Naive thymus-derived CD8-positive, alpha-beta T cell (primary cell): Measurements from ENCODE around the gene NF1. TPM values are rescaled to one million over a fixed set of nuclear protein-coding genes. Genes with fewer than 3 reads are reported as not detected.
"Not testable (repeated sequence)": the region's sequence is repeated elsewhere in the genome, so short reads cannot be mapped to it uniquely, and the experiment has no call there.

Experiments
- ATAC-seq, 2 donors: fragments of 150-1000 bp; cut with Tn5 transposase in 1 of 2; sonication (Bioruptor Pico), chemical (Tn5 transposase) in 1 of 2; 1 replicate in 1 of 2; 2 replicates in 1 of 2; pipeline ENCODE4 v1.10.0; 2021; ENCODE audit warnings: mild to moderate bottlenecking in 2 of 2, moderate library complexity in 2 of 2
- POLR2A ChIA-PET: fragments of 350-600 bp; sonication (Branson Sonifier 250); formaldehyde crosslinking; loops from one replicate; lab custom pipeline; 2021; ENCODE audit warnings: antibody characterized with exemption; lab: Charles Lee
- DNase-seq, 10 donors: peaks; one replicate each; pipeline versions ENCODE4 v3.0.0 to v3.0.0-alpha.2; 2020 to 2022
- H3K27ac Mint-ChIP-seq, 10 donors: one replicate each; pipeline ENCODE4 v1.8.0; 2020 to 2022; ENCODE audit warnings: mild to moderate bottlenecking in 10 of 10, mixed read lengths in 10 of 10, moderate library complexity in 4 of 10, inconsistent platforms in 1 of 10
- H3K27me3 Mint-ChIP-seq, 5 donors: one replicate each; pipeline ENCODE4 v1.8.0; 2021 to 2022; ENCODE audit warnings: mixed read lengths in 5 of 5
- H3K36me3 Mint-ChIP-seq, 3 donors: one replicate each; pipeline ENCODE4 v1.8.0; 2020 to 2022; ENCODE audit warnings: mixed read lengths in 3 of 3, mild to moderate bottlenecking in 2 of 3, inconsistent platforms in 1 of 3
- H3K4me1 Mint-ChIP-seq, 4 donors: one replicate each; pipeline ENCODE4 v1.8.0; 2021 to 2022; ENCODE audit warnings: mixed read lengths in 4 of 4
- H3K4me3 Mint-ChIP-seq, 10 donors: one replicate each; pipeline ENCODE4 v1.8.0; 2020 to 2022; ENCODE audit warnings: mild to moderate bottlenecking in 10 of 10, mixed read lengths in 10 of 10, moderate library complexity in 6 of 10, inconsistent platforms in 1 of 10
- H3K9me3 Mint-ChIP-seq, 9 donors: one replicate each; pipeline ENCODE4 v1.8.0; 2020 to 2022; ENCODE audit warnings: mixed read lengths in 9 of 9, mild to moderate bottlenecking in 3 of 9, inconsistent platforms in 1 of 9, moderate library complexity in 1 of 9
- polyA plus RNA-seq, 3 donors: library from polyadenylated mRNA; unstranded; fragments of 300-500 nt; fragmentation: Illumina TruSeq; gene quantifications; one replicate each; pipeline ENCODE4 v1.2.3, GENCODE V29; 2021
- total RNA-seq, 8 experiments: library from RNA in 2 of 8; stranded (reverse) in 2 of 8; gene quantifications; one replicate each; pipeline ENCODE4 v1.2.3 and lab custom pipeline; 2021 to 2026

NF1 gene
- total and polyA plus RNA-seq, 5 experiments from 2014 or later: 7.5 to 47.3 (median 14.3) TPM

DNA sequence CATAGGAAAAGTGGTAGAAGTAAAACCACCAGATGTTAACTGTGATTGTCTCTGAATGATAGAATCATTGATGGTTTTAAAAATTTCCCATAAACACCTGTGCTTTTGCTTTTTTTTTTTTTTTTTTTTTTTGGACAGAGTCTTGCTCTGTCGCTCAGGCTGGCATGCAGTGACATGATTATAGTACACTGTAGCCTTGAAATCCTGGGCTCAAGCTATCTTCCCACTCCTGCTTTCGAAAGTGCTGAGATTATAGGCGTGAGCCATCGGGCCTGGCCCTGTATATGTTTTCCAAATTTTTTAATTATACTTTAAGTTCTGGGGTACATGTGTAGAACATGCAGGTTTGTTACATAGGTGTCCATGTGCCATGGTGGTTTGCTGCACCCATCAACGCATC is 80.5 kb downstream of the NF1 start:
- Mint-ChIP-seq H3K27ac (no peak overlapping the region), H3K4me3 (no peak overlapping the region), H3K36me3 (peaks cover 0 to 8% (median 3%) of the 10 kb centered on the region in 3 donors), H3K4me1 (no peaks in the 10 kb centered on the region), H3K9me3 (peaks cover 0 to 2% (median 0%) of the 10 kb centered on the region in 9 donors), H3K27me3 (no peaks in the 10 kb centered on the region)
- POLR2A ChIA-PET: interaction anchor here (0.6 to 0.7 kb wide), 2 partner anchors 20 to 40 kb away, joined by 6 to 8 read pairs; no protein-coding TSS in a partner anchor
- DNase-seq: no peak
- ATAC-seq: no peak

DNA sequence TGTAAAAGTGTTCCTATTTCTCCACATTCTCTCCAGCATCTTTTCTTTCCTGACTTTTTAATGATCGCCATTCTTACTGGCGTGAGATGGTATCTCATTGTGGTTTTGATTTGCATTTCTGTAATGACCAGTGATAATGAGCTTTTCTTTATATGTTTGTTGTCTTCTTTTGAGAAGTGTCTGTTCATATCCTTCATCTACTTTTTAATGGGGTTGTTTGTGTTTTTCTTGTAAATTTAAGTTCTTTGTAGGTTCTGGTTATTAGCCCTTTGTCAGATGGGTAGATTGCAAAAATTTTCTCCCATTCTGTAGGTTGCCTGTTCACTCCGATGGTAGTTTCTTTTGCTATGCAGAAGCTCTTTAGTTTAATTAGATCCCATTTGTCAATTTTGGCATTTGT is 81.4 kb downstream of the NF1 start:
- ATAC-seq, POLR2A ChIA-PET, H3K27ac Mint-ChIP-seq, H3K36me3 Mint-ChIP-seq, H3K4me3 Mint-ChIP-seq, H3K27me3 Mint-ChIP-seq, H3K4me1 Mint-ChIP-seq, H3K9me3 Mint-ChIP-seq, DNase-seq: not testable (repeated sequence)

DNA sequence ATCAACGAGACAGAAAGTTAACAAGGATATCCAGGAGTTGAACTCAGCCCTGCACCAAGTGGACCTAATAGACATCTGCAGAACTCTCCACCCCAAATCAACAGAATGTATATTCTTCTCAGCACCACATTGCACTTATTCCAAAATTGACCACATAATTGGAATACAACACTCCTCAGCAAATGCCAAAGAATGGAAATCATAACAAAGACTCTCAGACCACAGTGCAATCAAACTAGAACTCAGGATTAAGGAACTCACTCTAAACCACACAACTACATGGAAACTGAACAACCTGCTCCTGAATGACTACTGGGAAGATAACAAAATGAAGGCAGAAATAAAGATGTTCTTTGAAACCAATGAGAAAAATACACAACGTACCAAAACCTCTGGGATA is 84.2 kb downstream of the NF1 start:
- DNase-seq, H3K4me3 Mint-ChIP-seq, POLR2A ChIA-PET, H3K27me3 Mint-ChIP-seq, H3K27ac Mint-ChIP-seq, H3K4me1 Mint-ChIP-seq, ATAC-seq, H3K9me3 Mint-ChIP-seq: not testable (repeated sequence)
- peaks cover 0 to 11% (median 10%) of the 10 kb centered on the region in 3 donors for H3K36me3 Mint-ChIP-seq

DNA sequence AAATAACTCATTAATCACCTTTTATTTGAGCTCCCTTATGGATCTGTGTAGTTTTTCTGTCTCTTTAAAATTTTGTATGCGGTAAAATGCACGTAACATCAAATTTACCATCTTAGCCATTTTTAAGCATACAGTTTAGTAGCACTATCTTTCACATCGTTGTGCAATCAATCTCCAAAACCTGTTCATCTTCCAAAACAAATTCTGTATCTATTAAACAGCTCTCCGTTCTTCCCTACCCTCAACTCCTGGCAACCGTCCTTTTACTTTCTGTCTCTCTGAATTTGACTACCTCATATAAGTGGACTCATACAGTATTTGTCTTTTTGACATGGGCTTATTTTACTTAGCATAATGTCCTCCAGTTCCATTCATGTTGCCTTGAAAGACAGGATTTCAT is 100.5 kb downstream of the NF1 start:
- ATAC-seq: no peak
- POLR2A ChIA-PET: no interaction called here
- Mint-ChIP-seq H3K4me3 (no peak overlapping the region), H3K9me3 (peaks cover 0 to 1% (median 0%) of the 10 kb centered on the region in 9 donors), H3K27ac (peak overlapping the region in 1 of 10 donors; percentile 10), H3K36me3 (peaks cover 0 to 3% (median 2%) of the 10 kb centered on the region in 3 donors), H3K27me3 (no peaks in the 10 kb centered on the region), H3K4me1 (no peaks in the 10 kb centered on the region)
- DNase-seq: no peak

DNA sequence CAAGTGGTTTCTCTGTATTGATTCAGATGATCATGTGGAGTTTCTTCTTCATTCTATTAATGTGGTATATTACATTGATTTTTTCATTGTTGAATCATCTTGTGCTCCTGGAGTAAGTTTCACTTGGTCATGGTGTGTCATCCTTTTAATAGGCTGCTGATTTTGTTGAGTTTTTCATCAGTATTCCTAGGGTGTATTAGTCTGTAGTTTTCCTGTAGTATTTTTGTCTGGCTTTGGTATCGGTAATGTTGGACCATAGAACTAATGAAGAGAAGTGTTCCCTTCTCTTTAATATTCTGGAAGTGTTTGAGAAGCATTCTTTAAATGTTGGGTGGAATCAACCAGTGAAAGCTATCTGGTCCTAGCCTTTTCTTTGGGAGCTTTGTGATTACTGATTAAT is 103.2 kb downstream of the NF1 start:
- no peaks in the 10 kb centered on the region for H3K27me3 Mint-ChIP-seq
- H3K9me3 Mint-ChIP-seq: peaks cover 0 to 1% (median 0%) of the 10 kb centered on the region in 9 donors
- no peak overlapping the region for H3K27ac Mint-ChIP-seq
- POLR2A ChIA-PET: no interaction called here
- no peak for DNase-seq
- no peak for ATAC-seq
- H3K4me3 Mint-ChIP-seq: no peak overlapping the region
- peaks cover 0 to 2% (median 0%) of the 10 kb centered on the region in 3 donors for H3K36me3 Mint-ChIP-seq
- H3K4me1 Mint-ChIP-seq: no peaks in the 10 kb centered on the region

DNA sequence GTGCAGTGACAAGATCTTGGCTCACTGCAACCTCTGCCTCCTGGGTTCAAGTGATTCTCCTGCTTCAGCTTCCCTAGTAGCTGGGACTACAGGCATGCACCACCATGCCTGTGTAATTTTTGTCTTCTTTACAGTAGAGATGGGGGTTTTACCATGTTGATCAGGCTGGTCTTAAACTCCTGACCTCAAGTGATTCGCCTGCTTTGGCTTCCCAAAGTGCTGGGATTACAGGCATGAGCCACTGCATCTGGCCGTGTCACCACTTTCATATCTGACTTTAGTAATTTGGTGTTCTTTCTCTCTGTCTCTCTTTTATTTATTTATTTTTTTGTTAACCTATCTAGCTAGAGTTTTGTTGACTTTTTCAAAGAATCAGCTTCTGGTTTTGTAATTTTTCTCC is 103.9 kb downstream of the NF1 start:
- H3K9me3 Mint-ChIP-seq, ATAC-seq, H3K27me3 Mint-ChIP-seq, H3K36me3 Mint-ChIP-seq, POLR2A ChIA-PET, H3K4me1 Mint-ChIP-seq, H3K27ac Mint-ChIP-seq, H3K4me3 Mint-ChIP-seq, DNase-seq: not testable (repeated sequence)

DNA sequence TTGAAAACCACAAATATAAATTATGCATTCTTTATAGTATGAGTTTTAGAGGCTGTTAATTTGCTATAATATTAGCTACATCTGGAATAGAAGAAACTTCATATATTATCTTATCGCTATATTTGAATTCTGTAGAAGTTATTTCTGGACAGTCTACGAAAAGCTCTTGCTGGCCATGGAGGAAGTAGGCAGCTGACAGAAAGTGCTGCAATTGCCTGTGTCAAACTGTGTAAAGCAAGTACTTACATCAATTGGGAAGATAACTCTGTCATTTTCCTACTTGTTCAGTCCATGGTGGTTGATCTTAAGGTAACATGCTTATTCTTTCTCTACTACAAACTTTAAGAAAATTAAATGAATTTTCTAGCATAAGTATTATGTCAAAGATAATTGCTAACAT is 105.5 kb downstream of the NF1 start:
- DNase-seq (no peak), ATAC-seq (no peak)
- H3K4me1 Mint-ChIP-seq: no peaks in the 10 kb centered on the region
- no peak overlapping the region for H3K4me3 Mint-ChIP-seq
- H3K9me3 Mint-ChIP-seq: peaks cover 0 to 1% (median 0%) of the 10 kb centered on the region in 9 donors
- POLR2A ChIA-PET: interaction anchor here (0.7 kb wide), 1 partner anchor 20 kb away, joined by 4 read pairs; no protein-coding TSS in a partner anchor
- H3K36me3 Mint-ChIP-seq: peaks cover 0 to 2% (median 0%) of the 10 kb centered on the region in 3 donors
- H3K27ac Mint-ChIP-seq: no peak overlapping the region
- no peaks in the 10 kb centered on the region for H3K27me3 Mint-ChIP-seq

DNA sequence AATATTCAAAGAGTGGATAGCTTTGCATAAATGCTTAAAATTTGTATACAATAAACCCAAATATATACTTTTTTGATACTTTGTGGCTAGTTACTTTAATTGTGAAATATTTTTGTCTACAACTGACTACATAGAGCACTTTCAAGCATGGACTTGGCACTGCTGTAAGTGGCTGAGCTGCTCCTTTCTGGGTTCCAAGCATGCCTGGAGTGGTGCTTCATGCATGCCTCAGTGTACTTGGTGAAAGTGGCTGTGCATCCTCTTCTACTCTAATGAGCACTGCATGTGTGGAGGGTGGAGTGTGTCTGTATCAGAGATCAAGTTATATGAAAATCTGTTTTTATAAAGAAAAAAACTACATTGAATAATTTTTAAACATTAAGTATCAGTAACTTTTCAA is 108.2 kb downstream of the NF1 start:
- ATAC-seq (no peak), DNase-seq (no peak)
- no peaks in the 10 kb centered on the region for H3K4me1 Mint-ChIP-seq
- POLR2A ChIA-PET: no interaction called here
- no peaks in the 10 kb centered on the region for H3K9me3 Mint-ChIP-seq
- H3K27me3 Mint-ChIP-seq: no peaks in the 10 kb centered on the region
- H3K27ac Mint-ChIP-seq: no peak overlapping the region
- no peak overlapping the region for H3K4me3 Mint-ChIP-seq
- peaks cover 0 to 8% (median 4%) of the 10 kb centered on the region in 3 donors for H3K36me3 Mint-ChIP-seq

DNA sequence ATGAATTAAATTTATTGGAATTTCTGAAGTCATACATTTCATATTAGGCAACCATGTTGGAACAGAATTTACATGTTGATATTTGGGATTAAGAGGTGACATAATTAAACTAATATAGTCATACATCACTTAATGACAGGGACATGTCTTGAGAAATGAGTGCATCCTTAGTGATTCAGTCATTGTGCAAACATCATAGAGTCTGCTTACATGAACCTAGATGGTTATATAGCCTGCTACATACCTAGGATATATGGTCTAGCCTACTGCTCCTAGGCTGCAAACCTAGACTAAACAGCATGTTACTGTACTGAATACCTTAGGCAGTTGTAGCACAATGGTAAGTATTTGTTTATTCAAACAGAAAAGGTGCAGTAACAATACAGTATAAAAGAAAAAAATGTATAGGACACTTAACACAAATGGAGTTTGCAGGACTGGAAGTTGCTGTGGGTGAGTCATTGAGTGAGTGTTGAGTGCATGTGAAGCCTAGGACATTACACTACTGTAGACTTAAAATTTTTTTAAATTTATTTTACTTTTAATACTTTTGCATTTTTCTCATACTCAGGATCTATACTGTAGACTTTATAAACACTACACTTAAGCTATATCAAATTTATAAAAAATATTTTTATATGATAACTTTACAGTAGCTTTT is 116.7 kb downstream of the NF1 start:
- H3K36me3 Mint-ChIP-seq: peaks cover 0 to 3% (median 0%) of the 10 kb centered on the region in 3 donors
- no peak overlapping the region for H3K27ac Mint-ChIP-seq
- no peaks in the 10 kb centered on the region for H3K9me3 Mint-ChIP-seq
- no peak for DNase-seq
- POLR2A ChIA-PET: no interaction called here
- no peak for ATAC-seq
- H3K4me1 Mint-ChIP-seq: peaks cover 0 to 2% (median 0%) of the 10 kb centered on the region in 4 donors
- no peak overlapping the region for H3K4me3 Mint-ChIP-seq
- H3K27me3 Mint-ChIP-seq: no peaks in the 10 kb centered on the region

DNA sequence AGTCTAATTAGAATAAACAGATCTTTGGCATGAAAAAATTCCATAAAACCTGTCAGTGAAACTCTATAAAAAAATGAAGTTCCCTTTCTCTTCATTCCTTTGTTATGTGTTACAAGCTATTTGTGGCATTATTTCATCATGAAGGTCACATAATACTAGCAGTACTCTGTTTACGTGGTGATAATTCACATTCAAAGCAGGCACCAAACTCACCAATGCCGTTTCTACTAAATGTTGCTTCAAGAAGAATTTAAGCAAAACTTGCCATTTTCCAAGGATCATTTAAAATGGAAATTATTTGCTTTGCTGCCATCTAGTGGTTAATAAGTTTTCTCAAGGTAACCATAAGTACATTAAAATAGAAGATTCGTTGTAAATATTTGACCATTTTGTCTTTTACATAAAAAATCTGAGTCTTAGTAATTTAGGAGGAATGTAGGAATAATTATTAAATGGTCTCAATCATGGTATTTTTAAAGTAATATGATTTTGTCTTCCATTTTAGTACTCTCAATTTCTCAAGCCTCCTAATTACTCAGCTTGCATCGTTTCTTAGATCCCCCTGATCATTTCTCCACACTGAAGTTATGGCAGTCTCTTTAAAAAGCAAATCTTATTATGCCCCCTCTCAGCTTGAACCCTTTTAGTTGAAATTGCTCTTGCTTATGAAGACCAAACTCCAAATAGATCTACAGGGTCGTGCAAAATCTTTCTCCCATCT is 121.4 kb downstream of the NF1 start:
- POLR2A ChIA-PET: interaction anchor here (1.2 kb wide), 1 partner anchor 94 kb away, joined by 5 read pairs; no protein-coding TSS in a partner anchor
- peak overlapping the region in 1 of 10 donors; percentile 39 for H3K27ac Mint-ChIP-seq

DNA sequence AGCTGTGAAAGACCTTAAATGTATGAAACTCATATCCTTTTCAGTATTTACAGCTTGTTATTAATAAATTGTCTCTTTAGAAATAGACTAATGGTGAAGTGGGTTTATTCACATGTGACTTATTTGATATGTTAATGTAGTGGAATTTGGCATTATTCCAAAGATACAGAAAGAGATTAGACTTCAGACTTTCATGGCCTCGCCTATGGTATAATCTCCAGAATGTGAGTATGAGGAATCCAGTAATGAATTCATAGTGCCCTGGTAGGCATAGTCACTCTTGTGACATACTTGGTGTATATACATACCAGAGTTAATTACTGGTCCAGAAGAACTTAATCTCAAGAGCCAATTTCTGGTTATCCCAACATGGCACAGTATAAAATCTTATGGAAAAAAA is 129.6 kb downstream of the NF1 start:
- Mint-ChIP-seq H3K4me1 (peaks cover 2 to 11% (median 5%) of the 10 kb centered on the region in 4 donors), H3K9me3 (no peaks in the 10 kb centered on the region), H3K27ac (no peak overlapping the region), H3K36me3 (peaks cover 0 to 2% (median 0%) of the 10 kb centered on the region in 3 donors), H3K27me3 (no peaks in the 10 kb centered on the region), H3K4me3 (no peak overlapping the region)
- DNase-seq (no peak), ATAC-seq (no peak)
- POLR2A ChIA-PET: no interaction called here

More for the DNA sequence above, 121.4 kb downstream of the NF1 start:
- H3K27me3 Mint-ChIP-seq: no peaks in the 10 kb centered on the region
- H3K4me1 Mint-ChIP-seq: peaks cover 0 to 2% (median 0%) of the 10 kb centered on the region in 4 donors
- H3K9me3 Mint-ChIP-seq: no peaks in the 10 kb centered on the region
- peaks cover 0 to 3% (median 0%) of the 10 kb centered on the region in 3 donors for H3K36me3 Mint-ChIP-seq
- ATAC-seq (no peak), DNase-seq (peak in 3 of 10 donors; percentile 39 to 43 (median 41))
- no peak overlapping the region for H3K4me3 Mint-ChIP-seq

DNA sequence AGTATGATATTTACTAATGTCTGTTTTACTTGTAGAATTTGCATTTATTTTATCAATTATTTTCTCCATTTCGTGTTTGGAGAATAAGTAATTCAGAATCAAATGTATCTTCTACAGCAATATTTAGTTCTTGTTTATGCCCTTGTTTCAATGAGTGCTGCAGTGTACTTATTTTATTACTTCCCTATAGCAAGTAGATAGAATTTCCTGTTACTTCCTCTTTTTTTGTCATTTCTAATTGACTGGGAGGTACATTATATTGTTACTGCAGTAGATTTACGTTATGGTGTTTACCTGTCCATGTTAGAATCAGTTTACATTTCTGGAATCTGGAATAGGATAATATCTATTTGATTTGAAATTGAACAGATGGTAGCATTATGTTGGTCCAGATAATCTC is 131.1 kb downstream of the NF1 start:
- H3K9me3 Mint-ChIP-seq: no peaks in the 10 kb centered on the region
- peaks cover 2 to 11% (median 5%) of the 10 kb centered on the region in 4 donors for H3K4me1 Mint-ChIP-seq
- ATAC-seq (no peak), DNase-seq (no peak)
- no peaks in the 10 kb centered on the region for H3K27me3 Mint-ChIP-seq
- H3K4me3 Mint-ChIP-seq: no peak overlapping the region
- POLR2A ChIA-PET: no interaction called here
- peaks cover 0 to 9% (median 0%) of the 10 kb centered on the region in 3 donors for H3K36me3 Mint-ChIP-seq
- H3K27ac Mint-ChIP-seq: no peak overlapping the region

DNA sequence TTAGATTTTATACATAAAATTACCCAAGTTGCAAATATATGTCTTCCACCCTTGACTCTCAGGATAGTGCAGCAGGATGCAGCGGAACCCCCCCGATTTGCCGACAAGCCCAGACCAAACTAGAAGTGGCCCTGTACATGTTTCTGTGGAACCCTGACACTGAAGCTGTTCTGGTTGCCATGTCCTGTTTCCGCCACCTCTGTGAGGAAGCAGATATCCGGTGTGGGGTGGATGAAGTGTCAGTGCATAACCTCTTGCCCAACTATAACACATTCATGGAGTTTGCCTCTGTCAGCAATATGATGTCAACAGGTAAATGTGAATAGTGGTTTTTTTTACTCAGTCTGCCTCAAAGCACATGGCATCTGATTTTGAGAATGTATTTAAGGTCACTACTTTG is 131.6 kb downstream of the NF1 start:
- H3K27me3 Mint-ChIP-seq: no peaks in the 10 kb centered on the region
- peaks cover 2 to 15% (median 5%) of the 10 kb centered on the region in 4 donors for H3K4me1 Mint-ChIP-seq
- peaks cover 0 to 9% (median 0%) of the 10 kb centered on the region in 3 donors for H3K36me3 Mint-ChIP-seq
- POLR2A ChIA-PET: interaction anchor here (0.6 kb wide), 1 partner anchor 257 kb away, joined by 7 read pairs; no protein-coding TSS in a partner anchor
- H3K9me3 Mint-ChIP-seq: no peaks in the 10 kb centered on the region
- ATAC-seq (no peak), DNase-seq (peak in 1 of 10 donors; percentile 4)
- peak overlapping the region in 2 of 10 donors; percentile 16 to 62 for H3K27ac Mint-ChIP-seq
- H3K4me3 Mint-ChIP-seq: peak overlapping the region in 2 of 10 donors; percentile 15 to 30
